A673 (cell line): ENCODE data around the gene DGAT2. TPM values are rescaled to one million over a fixed set of nuclear protein-coding genes. Genes with fewer than 3 reads are reported as not detected.

Source experiments
- BruUV-seq: library from RNA; stranded (reverse); fragments of 400-500 nt; replicated peaks from 2 replicates; lab custom pipeline; 2021; lab: Mats Ljungman, UMichigan
- CTCF ChIA-PET: fragments of 300-600 bp; sonication (Branson Sonifier 250); formaldehyde crosslinking; loops from one replicate; lab custom pipeline; 2022; ENCODE audit warnings: antibody characterized with exemption; lab: Charles Lee
- POLR2A ChIA-PET: fragments of 300-600 bp; sonication (Branson Sonifier 250); formaldehyde crosslinking; loops from one replicate; lab custom pipeline; 2022; ENCODE audit warnings: antibody characterized with exemption; ENCODE audit not compliant: low non-redundant PET; lab: Charles Lee
- DNase-seq: peaks from one replicate; pipeline ENCODE4 v3.0.0-alpha.2; 2015; ENCODE audit warnings: low spot score
- H3K27ac ChIP-seq: fragments of 200-600 bp; sonication (generic); 2 replicates; pipeline ENCODE4 v1.5.1; 2016; ENCODE audit warnings: mixed run types, low read depth, mild to moderate bottlenecking, mixed read lengths, antibody characterized with exemption, low read length; ENCODE audit not compliant: poor library complexity, severe bottlenecking
- H3K27me3 ChIP-seq: fragments of 200-600 bp; sonication (generic); replicated peaks from 2 replicates; pipeline ENCODE4 v1.6.1; 2017; ENCODE audit warnings: mixed run types, low read depth, mild to moderate bottlenecking, mixed read lengths, antibody characterized with exemption, low read length; ENCODE audit not compliant: insufficient read depth, poor library complexity
- H3K36me3 ChIP-seq: fragments of 200-600 bp; sonication (generic); 2 replicates; pipeline ENCODE4 v1.6.1; 2016; ENCODE audit warnings: mixed run types, mild to moderate bottlenecking, mixed read lengths, antibody characterized with exemption, low read length; ENCODE audit not compliant: insufficient read depth, poor library complexity, severe bottlenecking
- H3K4me1 ChIP-seq: fragments of 200-600 bp; sonication (generic); 2 replicates; pipeline ENCODE4 v1.6.1; 2017; ENCODE audit warnings: mixed run types, mild to moderate bottlenecking, mixed read lengths, antibody characterized with exemption, low read length; ENCODE audit not compliant: insufficient read depth, poor library complexity, severe bottlenecking
- H3K4me3 ChIP-seq: fragments of 200-600 bp; sonication (generic); 2 replicates; pipeline ENCODE4 v1.5.1; 2016; ENCODE audit warnings: low read depth, mixed run types, mild to moderate bottlenecking, mixed read lengths, low read length; ENCODE audit not compliant: poor library complexity, severe bottlenecking
- H3K9me3 ChIP-seq: fragments of 200-600 bp; sonication (generic); 2 replicates; pipeline ENCODE4 v1.6.1; 2016; ENCODE audit warnings: mixed run types, low read depth, mild to moderate bottlenecking, mixed read lengths, antibody characterized with exemption, low read length; ENCODE audit not compliant: poor library complexity, severe bottlenecking
- CTCF ChIP-seq: fragments of 300-800, 200-600 bp; sonication (generic); conservative IDR thresholded peaks from 2 replicates; pipeline ENCODE4 v1.5.1; 2017; ENCODE audit warnings: low read depth, mild to moderate bottlenecking, antibody characterized with exemption, low read length, moderate library complexity, mixed read lengths
- EZH2 ChIP-seq: fragments of 200-600 bp; sonication (generic); IDR thresholded peaks from 2 replicates; pipeline ENCODE4 v1.6.1; 2017; ENCODE audit warnings: borderline replicate concordance, low read depth, mild to moderate bottlenecking, mixed read lengths, antibody characterized with exemption, low read length; ENCODE audit not compliant: poor library complexity, severe bottlenecking
- intact Hi-C: fragments of 100-400 bp; cut with micrococcal nuclease; formaldehyde crosslinking; loops from one replicate; pipeline ENCODE4 v1.10.0; 2022; ENCODE audit not compliant: unreplicated experiment
- total RNA-seq: library from RNA; stranded (reverse); gene quantifications from 2 replicates; pipeline ENCODE4 v1.2.3, GENCODE V29; 2021

The DGAT2 gene
- total RNA-seq, 1 experiment from 2014 or later, result 3.7 TPM

- no peaks in the 10 kb centered on the region for H3K27me3 ChIP-seq
- H3K9me3 ChIP-seq, result no peaks in the 10 kb centered on the region
- no peaks in the 10 kb centered on the region for H3K36me3 ChIP-seq
- intact Hi-C loops, result no loop called here
- no peak overlapping the region for H3K4me3 ChIP-seq
- DNase-seq, result no peak
- ChIA-PET POLR2A (no interaction called here), CTCF (no interaction called here)
- H3K27ac ChIP-seq, result no peak overlapping the region
- no peaks in the 10 kb centered on the region for H3K4me1 ChIP-seq
- TF ChIP-seq CTCF, result no peak
- no peak for TF ChIP-seq EZH2
- BruUV-seq, result no TSS peak
Measured at GRCh38 chr11:75783416-75784084, 15.0 kb downstream of the DGAT2 start.

GRCh38 chr11:75784085-75784478, 15.5 kb downstream of the DGAT2 start:
- Histone ChIP-seq H3K27ac (no peak overlapping the region), H3K4me3 (no peak overlapping the region), H3K27me3 (no peaks in the 10 kb centered on the region), H3K36me3 (no peaks in the 10 kb centered on the region), H3K9me3 (no peaks in the 10 kb centered on the region), H3K4me1 (no peaks in the 10 kb centered on the region)
- intact Hi-C loops, result no loop called here
- ChIA-PET POLR2A (no interaction called here), CTCF (no interaction called here)
- no peak for DNase-seq
- no peak for TF ChIP-seq CTCF
- no TSS peak for BruUV-seq

- intact Hi-C loops, result no loop called here
- Histone ChIP-seq H3K27me3 (no peaks in the 10 kb centered on the region), H3K4me3 (no peak overlapping the region), H3K4me1 (no peaks in the 10 kb centered on the region), H3K9me3 (no peaks in the 10 kb centered on the region), H3K36me3 (no peaks in the 10 kb centered on the region), H3K27ac (no peak overlapping the region)
- TF ChIP-seq CTCF, result no peak
- no peak for TF ChIP-seq EZH2
- DNase-seq, result no peak
- ChIA-PET POLR2A (no interaction called here), CTCF (no interaction called here)
- BruUV-seq, result no TSS peak
Measured at GRCh38 chr11:75784506-75784905, 15.9 kb downstream of the DGAT2 start.
